Measurements from ENCODE around the gene CCP110. TPM values are rescaled to one million over a fixed set of nuclear protein-coding genes. Genes with fewer than 3 reads are reported as not detected.

Gene CCP110
- total and polyA plus RNA-seq, 10 donors = 2.8 to 24.9 (median 14.8) TPM

GRCh38 chr16:19555938-19556771 lies 32.4 kb downstream of the CCP110 start:
- peaks cover 0 to 12% (median 4%) of the 10 kb centered on the region in 6 donors for H3K36me3 ChIP-seq
- peak overlapping the region; percentile 39 to 88 (median 68) for H3K4me3 ChIP-seq
- peaks cover 0 to 39% (median 22%) of the 10 kb centered on the region in 6 donors for H3K4me1 ChIP-seq
- WGBS, 5 donors = 29 to 41% (median 32%) methylated on average over 13 to 19 of the region's 19 CpGs
- intact Hi-C loops (cut with DNase I; ENCODE audit: low total_unique reads) = no loop called here
- H3K27me3 ChIP-seq (replicated peaks in 1 of 7) = no peaks in the 10 kb centered on the region
- DNase-seq = no peak
- no peak for TF ChIP-seq POLR2A (IDR thresholded peaks at IDR 0.05)
- no peak for TF ChIP-seq CTCF (IDR thresholded peaks at IDR 0.05 in 8 of 11, conservative IDR thresholded peaks at IDR 0.05 in 3 of 11)
- TF ChIP-seq POLR2AphosphoS5 (IDR thresholded peaks at IDR 0.05) = no peak
- H3K9me3 ChIP-seq = no peaks in the 10 kb centered on the region
- H3K27ac ChIP-seq = peak overlapping the region; percentile 50 to 94 (median 89)

- 76 to 84% (median 80%) methylated on average over 10 of the region's 10 CpGs for WGBS, 5 donors
- H3K9me3 ChIP-seq = peaks cover 0 to 13% (median 5%) of the 10 kb centered on the region in 8 donors
- no peak for DNase-seq
- intact Hi-C loops (cut with DNase I; ENCODE audit: low total_unique reads) = no loop called here
- H3K36me3 ChIP-seq = peaks cover 0 to 6% (median 1%) of the 10 kb centered on the region in 6 donors
- no peak overlapping the region for H3K27ac ChIP-seq
- no peak overlapping the region for H3K4me3 ChIP-seq
- TF ChIP-seq POLR2A (IDR thresholded peaks at IDR 0.05) = no peak
- peak in 10 of 11 experiments; percentile 29 to 77 (median 62) for TF ChIP-seq CTCF (IDR thresholded peaks at IDR 0.05 in 8 of 11, conservative IDR thresholded peaks at IDR 0.05 in 3 of 11)
- peaks cover 0 to 36% (median 19%) of the 10 kb centered on the region in 6 donors for H3K4me1 ChIP-seq
- H3K27me3 ChIP-seq (replicated peaks in 1 of 7) = no peaks in the 10 kb centered on the region
These were observed 35.6 kb downstream of the CCP110 start for GRCh38 chr16:19559242-19559910.

GRCh38 chr16:19560078-19560477 lies 36.3 kb downstream of the CCP110 start:
- 90 to 96% (median 95%) methylated on average over 4 of the region's 4 CpGs for WGBS, 5 donors
- intact Hi-C loops (cut with DNase I; ENCODE audit: low total_unique reads) = loop anchor here (5.0 kb wide), 1 partner anchor 327 kb away; no protein-coding TSS in a partner anchor
- no peak overlapping the region for H3K27ac ChIP-seq

More at GRCh38 chr16:19560078-19560477, 36.3 kb downstream of the CCP110 start:
- H3K27me3 ChIP-seq (replicated peaks in 1 of 7) = no peaks in the 10 kb centered on the region
- no peak overlapping the region for H3K4me3 ChIP-seq
- peaks cover 0 to 13% (median 7%) of the 10 kb centered on the region in 6 donors for H3K36me3 ChIP-seq
- no peak for TF ChIP-seq POLR2AphosphoS5 (IDR thresholded peaks at IDR 0.05)
- TF ChIP-seq CTCF (IDR thresholded peaks at IDR 0.05 in 8 of 11, conservative IDR thresholded peaks at IDR 0.05 in 3 of 11) = no peak
- no peak for TF ChIP-seq POLR2A (IDR thresholded peaks at IDR 0.05)
- no peak for DNase-seq
- peaks cover 0 to 29% (median 12%) of the 10 kb centered on the region in 6 donors for H3K4me1 ChIP-seq
- peaks cover 0 to 13% (median 5%) of the 10 kb centered on the region in 8 donors for H3K9me3 ChIP-seq
